Hepatocyte (in vitro differentiated cells): Measurements from ENCODE around the gene IKZF3.

Experiments
- EZH2 ChIP-seq: fragments of 200-600 bp; sonication (generic); IDR thresholded peaks from 2 replicates; pipeline ENCODE4 v1.6.1; 2016; ENCODE audit warnings: antibody characterized with exemption, mild to moderate bottlenecking, borderline replicate concordance
- TF ChIP-seq, protein P1 (sequence below): fragments of 200-600 bp; sonication (generic); IDR thresholded peaks from 2 replicates; pipeline ENCODE4 v1.5.1; 2016; ENCODE audit warnings: antibody characterized with exemption, mild to moderate bottlenecking; ENCODE audit not compliant: poor library complexity

DNA sequence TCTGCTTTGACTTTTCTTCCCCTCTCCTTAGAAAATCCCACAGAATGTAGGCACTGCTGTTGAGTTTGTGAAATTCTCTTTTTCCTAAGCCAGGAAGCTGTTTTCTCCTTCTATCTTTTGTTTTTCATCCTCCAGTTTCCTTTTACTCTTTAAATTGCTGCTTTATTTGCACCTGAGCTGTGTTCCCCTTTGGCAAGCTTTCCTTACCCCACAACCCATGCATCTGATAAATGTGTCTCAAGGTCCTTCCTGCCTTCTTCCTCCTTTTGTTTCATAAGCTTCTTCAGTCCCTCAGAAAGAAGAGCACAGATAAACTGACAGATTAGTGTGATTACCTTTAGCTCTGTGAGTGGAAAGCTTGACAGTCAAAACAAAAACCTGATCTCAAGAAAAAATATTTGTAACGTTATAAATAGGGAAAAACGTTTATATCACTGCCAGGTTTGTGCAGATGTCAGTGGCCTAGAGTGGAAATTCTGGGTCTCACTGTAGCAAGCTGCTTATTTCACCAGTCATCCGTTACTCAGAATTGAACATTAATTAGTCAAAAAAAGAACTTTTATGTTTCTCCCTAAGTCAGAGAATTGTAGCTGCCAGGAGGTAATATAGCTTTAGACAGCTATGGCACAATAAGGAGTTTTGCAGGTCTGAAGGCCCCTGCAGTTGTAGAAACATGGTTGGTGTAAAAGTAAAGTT lies 30.7 kb upstream of the IKZF3 start:
- no peak for TF ChIP-seq EZH2
- TF ChIP-seq, protein P1, sequence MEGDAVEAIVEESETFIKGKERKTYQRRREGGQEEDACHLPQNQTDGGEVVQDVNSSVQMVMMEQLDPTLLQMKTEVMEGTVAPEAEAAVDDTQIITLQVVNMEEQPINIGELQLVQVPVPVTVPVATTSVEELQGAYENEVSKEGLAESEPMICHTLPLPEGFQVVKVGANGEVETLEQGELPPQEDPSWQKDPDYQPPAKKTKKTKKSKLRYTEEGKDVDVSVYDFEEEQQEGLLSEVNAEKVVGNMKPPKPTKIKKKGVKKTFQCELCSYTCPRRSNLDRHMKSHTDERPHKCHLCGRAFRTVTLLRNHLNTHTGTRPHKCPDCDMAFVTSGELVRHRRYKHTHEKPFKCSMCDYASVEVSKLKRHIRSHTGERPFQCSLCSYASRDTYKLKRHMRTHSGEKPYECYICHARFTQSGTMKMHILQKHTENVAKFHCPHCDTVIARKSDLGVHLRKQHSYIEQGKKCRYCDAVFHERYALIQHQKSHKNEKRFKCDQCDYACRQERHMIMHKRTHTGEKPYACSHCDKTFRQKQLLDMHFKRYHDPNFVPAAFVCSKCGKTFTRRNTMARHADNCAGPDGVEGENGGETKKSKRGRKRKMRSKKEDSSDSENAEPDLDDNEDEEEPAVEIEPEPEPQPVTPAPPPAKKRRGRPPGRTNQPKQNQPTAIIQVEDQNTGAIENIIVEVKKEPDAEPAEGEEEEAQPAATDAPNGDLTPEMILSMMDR, result no peak
